DOHH2 (cell line): ENCODE data around the gene HIPK1.

Source experiments
- H3F3A ChIP-seq: fragments of 200-600 bp; sonication (generic), shearing (Covaris generic); 2 replicates; pipeline ENCODE4 v1.6.0; 2016; ENCODE audit warnings: antibody characterized with exemption, mild to moderate bottlenecking; ENCODE audit not compliant: control insufficient read depth, insufficient read depth
- H3K27ac ChIP-seq: fragments of 200-600 bp; sonication (generic); 2 replicates; pipeline ENCODE4 v1.5.1; 2014; ENCODE audit warnings: low read depth, mild to moderate bottlenecking, low read length, moderate library complexity
- H3K27me3 ChIP-seq: fragments of 200-600 bp; sonication (generic); 2 replicates; pipeline ENCODE4 v1.6.1; 2014; ENCODE audit warnings: mild to moderate bottlenecking, low read length, mixed read lengths; ENCODE audit not compliant: control insufficient read depth
- H3K36me3 ChIP-seq: fragments of 200-600 bp; sonication (generic); 2 replicates; pipeline ENCODE4 v1.6.1; 2014; ENCODE audit warnings: mild to moderate bottlenecking, low read length, moderate library complexity, mixed read lengths; ENCODE audit not compliant: control insufficient read depth
- H3K4me1 ChIP-seq: fragments of 200-600 bp; sonication (generic); 2 replicates; pipeline ENCODE4 v1.6.1; 2014; ENCODE audit warnings: mild to moderate bottlenecking, low read length, mixed read lengths; ENCODE audit not compliant: control insufficient read depth
- H3K4me2 ChIP-seq: fragments of 200-600 bp; sonication (generic); 2 replicates; pipeline ENCODE4 v1.6.0; 2014; ENCODE audit warnings: mild to moderate bottlenecking, low read length, moderate library complexity
- H3K4me3 ChIP-seq: fragments of 200-600 bp; sonication (generic); 2 replicates; pipeline ENCODE4 v1.5.1; 2014; ENCODE audit warnings: mild to moderate bottlenecking, low read length, mixed read lengths
- H3K79me2 ChIP-seq: fragments of 200-600 bp; sonication (generic); 2 replicates; pipeline ENCODE4 v1.6.1; 2014; ENCODE audit warnings: mild to moderate bottlenecking, low read length, mixed read lengths; ENCODE audit not compliant: control insufficient read depth
- H3K9me2 ChIP-seq: fragments of 200-600 bp; sonication (generic); replicated peaks from 2 replicates; pipeline ENCODE4 v1.6.1; 2014; ENCODE audit warnings: mild to moderate bottlenecking, low read length, mixed read lengths; ENCODE audit not compliant: control insufficient read depth
- H3K9me3 ChIP-seq: fragments of 200-600 bp; sonication (generic); 2 replicates; pipeline ENCODE4 v1.6.1; 2014; ENCODE audit warnings: antibody characterized with exemption, low read length, mixed read lengths; ENCODE audit not compliant: control insufficient read depth, insufficient read depth
- H4K20me1 ChIP-seq: fragments of 200-600 bp; sonication (generic); 2 replicates; pipeline ENCODE4 v1.6.0; 2014; ENCODE audit warnings: low read depth, mild to moderate bottlenecking, antibody characterized with exemption, low read length, moderate library complexity; ENCODE audit not compliant: control insufficient read depth, insufficient read depth
- CTCF ChIP-seq: fragments of 200-600 bp; sonication (generic); IDR thresholded peaks from one replicate; pipeline ENCODE4 v1.5.1; 2014; ENCODE audit warnings: antibody characterized with exemption, mild to moderate bottlenecking, low read depth, low read length; ENCODE audit not compliant: poor library complexity, severe bottlenecking
- EZH2phosphoT487 ChIP-seq: fragments of 200-600 bp; sonication (generic); IDR thresholded peaks from 2 replicates; pipeline ENCODE4 v1.6.1; 2017; ENCODE audit warnings: borderline replicate concordance, mild to moderate bottlenecking, antibody characterized with exemption, low read length, moderate library complexity, mixed read lengths

The HIPK1 gene

DNA sequence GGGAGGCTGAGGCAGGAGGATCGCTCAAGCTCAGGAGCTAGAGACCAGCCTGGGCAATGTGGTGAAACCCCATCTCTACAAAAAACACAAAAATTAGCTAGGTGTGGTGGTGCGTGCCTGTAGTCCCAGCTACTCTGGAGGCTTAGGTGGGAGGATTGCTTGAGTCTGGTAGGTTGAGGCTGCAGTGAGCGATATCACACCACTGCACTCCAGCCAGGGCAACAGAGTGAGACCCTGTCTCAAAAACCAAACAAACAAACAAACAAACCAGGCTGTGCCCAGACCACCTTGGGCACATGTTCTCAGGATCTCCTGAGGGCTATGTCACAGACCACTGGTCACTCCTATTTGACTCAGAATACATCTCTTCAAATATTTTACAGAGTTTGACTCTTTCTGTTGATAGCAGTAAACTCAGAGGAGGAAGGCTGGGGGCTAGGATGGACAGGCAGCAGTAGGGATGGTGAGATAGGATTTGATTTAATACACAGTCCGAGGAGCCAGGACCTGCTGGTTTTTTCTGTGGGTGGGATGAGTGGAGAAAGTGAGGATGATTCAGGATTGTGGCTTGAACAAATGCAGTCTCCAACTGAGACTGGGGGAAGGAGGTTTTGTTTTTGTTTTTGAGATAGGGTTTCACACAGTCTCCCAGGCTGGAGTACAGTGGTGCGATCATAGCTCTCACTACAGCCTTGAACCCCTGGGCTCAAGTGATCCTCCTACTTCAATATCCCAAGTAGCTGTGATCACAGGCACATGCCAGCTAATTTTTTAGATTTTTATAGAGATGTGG, 96.7 kb downstream of the HIPK1 start:
- Histone ChIP-seq H3K4me3 (no peak overlapping the region), H3K36me3 (no peaks in the 10 kb centered on the region), H3K4me1 (no peaks in the 10 kb centered on the region), H3K27ac (no peak overlapping the region), H3K79me2 (no peaks in the 10 kb centered on the region), H3K4me2 (no peak overlapping the region), H3K9me2 (no peaks in the 10 kb centered on the region), H3K27me3 (peaks cover 9% of the 10 kb centered on the region; the same call in 1 of the 2 replicates), H4K20me1 (no peaks in the 10 kb centered on the region), H3F3A (no peaks in the 10 kb centered on the region), H3K9me3 (no peaks in the 10 kb centered on the region)
- TF ChIP-seq EZH2phosphoT487 (no peak), CTCF (no peak)

DNA sequence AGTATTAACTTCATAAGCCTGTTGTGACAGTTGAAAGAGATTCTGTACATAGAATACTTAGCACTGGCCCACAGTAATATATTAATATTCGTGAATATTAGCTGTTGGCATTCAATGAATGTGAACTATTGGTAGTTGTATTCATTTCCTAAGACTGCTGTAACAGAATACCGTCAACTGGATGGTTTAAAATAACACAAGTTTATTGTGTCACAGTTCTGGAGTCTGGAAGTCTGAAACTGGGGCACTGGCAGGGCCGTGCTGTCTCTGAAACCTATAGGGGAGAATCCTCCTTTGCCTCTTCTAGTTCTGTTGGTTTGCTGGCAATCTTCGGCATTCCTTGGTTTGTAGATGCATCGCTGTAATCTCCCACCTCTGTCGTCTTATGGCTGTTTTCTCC, 97.7 kb downstream of the HIPK1 start:
- H3K9me2 ChIP-seq = no peaks in the 10 kb centered on the region
- H3K9me3 ChIP-seq = no peaks in the 10 kb centered on the region
- no peak overlapping the region for H3K4me3 ChIP-seq
- H3K4me2 ChIP-seq = no peak overlapping the region
- no peaks in the 10 kb centered on the region for H3K79me2 ChIP-seq
- TF ChIP-seq EZH2phosphoT487 (no peak), CTCF (no peak)
- no peaks in the 10 kb centered on the region for H4K20me1 ChIP-seq
- peaks cover 9% of the 10 kb centered on the region; the same call in 1 of the 2 replicates for H3K27me3 ChIP-seq
- no peak overlapping the region for H3K27ac ChIP-seq
- H3K4me1 ChIP-seq = no peaks in the 10 kb centered on the region
- H3K36me3 ChIP-seq = no peaks in the 10 kb centered on the region
- no peaks in the 10 kb centered on the region for H3F3A ChIP-seq
